Forelimb muscle (tissue), 1 donor: Measurements from ENCODE around the gene PPP1R1B. TPM values are rescaled to one million over a fixed set of nuclear protein-coding genes. Genes with fewer than 3 reads are reported as not detected.

ENCODE experiments used
- DNase-seq: peaks from one replicate; pipeline ENCODE4 v3.0.0-alpha.2; 2013; ENCODE audit warnings: low read depth
- polyA plus RNA-seq: library from polyadenylated mRNA; unstranded; fragments of 120-200 nt; gene quantifications from one replicate; pipeline ENCODE4 v1.2.1, GENCODE V29; 2013; ENCODE audit not compliant: insufficient read length

The PPP1R1B gene
- polyA plus RNA-seq, 1 donor, result 1.0 TPM

- DNase-seq, result no peak
These were observed 26.3 kb upstream of the PPP1R1B start for GRCh38 chr17:39600288-39600996.

GRCh38 chr17:39600997-39601597 lies 25.7 kb upstream of the PPP1R1B start:
- DNase-seq, result no peak

GRCh38 chr17:39601758-39602532 lies 24.8 kb upstream of the PPP1R1B start:
- DNase-seq, result no peak

GRCh38 chr17:39602533-39603303 lies 24.0 kb upstream of the PPP1R1B start:
- no peak for DNase-seq

- DNase-seq, result no peak
These were observed 23.3 kb upstream of the PPP1R1B start for GRCh38 chr17:39603304-39604016.

- DNase-seq, result no peak
These were observed 21.8 kb upstream of the PPP1R1B start for GRCh38 chr17:39604911-39605491.

GRCh38 chr17:39605492-39606433 lies 21.0 kb upstream of the PPP1R1B start:
- no peak for DNase-seq

GRCh38 chr17:39606434-39607056 lies 20.2 kb upstream of the PPP1R1B start:
- DNase-seq, result no peak

- no peak for DNase-seq
These were observed 19.5 kb upstream of the PPP1R1B start for GRCh38 chr17:39607057-39607850.

GRCh38 chr17:39607851-39608130 lies 19.0 kb upstream of the PPP1R1B start, which contains the start of gene NEUROD2:
NEUROD2 (minus strand) TSS chr17:39607920; CDS start chr17:39606599, 1,321 bp downstream.
- no peak for DNase-seq

- DNase-seq, result no peak
These were observed 18.4 kb upstream of the PPP1R1B start for GRCh38 chr17:39608142-39608981.

- DNase-seq, result no peak
These were observed 17.2 kb upstream of the PPP1R1B start for GRCh38 chr17:39609416-39610025.

- no peak for DNase-seq
These were observed 15.2 kb upstream of the PPP1R1B start for GRCh38 chr17:39611401-39612112.

GRCh38 chr17:39612291-39612894 lies 14.4 kb upstream of the PPP1R1B start:
- no peak for DNase-seq

GRCh38 chr17:39612935-39613464 lies 13.8 kb upstream of the PPP1R1B start:
- DNase-seq, result no peak
